ENCODE measurements around the gene JAK3. TPM values are rescaled to one million over a fixed set of nuclear protein-coding genes. Genes with fewer than 3 reads are reported as not detected.

Gene JAK3
- total RNA-seq, 1 experiment from 2014 or later = 5.7 TPM

- no peaks in the 10 kb centered on the region; the same call in 1 of the 2 replicates for H4K20me1 ChIP-seq (ENCODE audit: insufficient read depth, low read depth, low read length)
- H3K9me2 ChIP-seq (replicated peaks; ENCODE audit: insufficient read depth, low read length) = no peaks in the 10 kb centered on the region
- H3K36me3 ChIP-seq (ENCODE audit: insufficient read depth, low read length) = 0 out of 2 replicates have a peak, but pooled peaks cover under 1% of the 10 kb centered on the region
- no peaks in the 10 kb centered on the region for H3K9me3 ChIP-seq (ENCODE audit: low read length)
- H2AFZ ChIP-seq (ENCODE audit: low read length) = no peak overlapping the region
- H3K79me2 ChIP-seq (ENCODE audit: low read length) = no peaks in the 10 kb centered on the region
- H3K27me3 ChIP-seq (ENCODE audit: low read length) = no peaks in the 10 kb centered on the region
- no peak overlapping the region for H3K4me2 ChIP-seq (ENCODE audit: low read depth, low read length, poor library complexity, severe bottlenecking)
- no peak overlapping the region for H3K27ac ChIP-seq (ENCODE audit: low read length)
- H3K9ac ChIP-seq (ENCODE audit: low read length) = no peak overlapping the region
- peak; percentile 83 for DNase-seq
- no peaks in the 10 kb centered on the region for H3K4me1 ChIP-seq (ENCODE audit: low read length)
- H3K4me3 ChIP-seq (ENCODE audit: low read length) = no peak overlapping the region
Observed at GRCh38 chr19:17775245-17775927, 72.4 kb downstream of the JAK3 start.

Small RNA genes within 50 kb of the gene (small RNA-seq; reads per million reads assigned to genes)
- gene SNORA68 = not detected

Other genes starting within 250 kb of the JAK3 start
- gene UNC13A, start 159.6 kb downstream of the JAK3 start, total RNA-seq (2014; rRNA removed; shearing (Covaris generic); ENCODE audit: low replicate concordance) = under 0.01 TPM in 1 of 2 replicates, not detected in the other
- 22.9 and 34.6 TPM in 2 replicates for gene MAP1S, start 128.5 kb downstream of the JAK3 start, total RNA-seq (2014; rRNA removed; shearing (Covaris generic); ENCODE audit: low replicate concordance)
- gene FCHO1, start 96.5 kb downstream of the JAK3 start, total RNA-seq (2014; rRNA removed; shearing (Covaris generic); ENCODE audit: low replicate concordance) = 16.6 and 40.4 TPM in 2 replicates
- not detected in 2 replicates for gene B3GNT3, start 52.8 kb downstream of the JAK3 start, total RNA-seq (2014; rRNA removed; shearing (Covaris generic); ENCODE audit: low replicate concordance)
- not detected in 2 replicates for gene INSL3, start 26.5 kb downstream of the JAK3 start, total RNA-seq (2014; rRNA removed; shearing (Covaris generic); ENCODE audit: low replicate concordance)
- 1,678 and 2,364 TPM in 2 replicates for gene RPL18A, start 11.9 kb upstream of the JAK3 start, total RNA-seq (2014; rRNA removed; shearing (Covaris generic); ENCODE audit: low replicate concordance)
- not detected in 2 replicates for gene SLC5A5, start 24.0 kb upstream of the JAK3 start, total RNA-seq (2014; rRNA removed; shearing (Covaris generic); ENCODE audit: low replicate concordance)
- gene CCDC124, start 85.0 kb upstream of the JAK3 start, total RNA-seq (2014; rRNA removed; shearing (Covaris generic); ENCODE audit: low replicate concordance) = 13.9 and 51.6 TPM in 2 replicates
- gene KCNN1, start 119.1 kb upstream of the JAK3 start, total RNA-seq (2014; rRNA removed; shearing (Covaris generic); ENCODE audit: low replicate concordance) = not detected in 2 replicates
- 12.3 and 46.8 TPM in 2 replicates for gene ARRDC2, start 160.2 kb upstream of the JAK3 start, total RNA-seq (2014; rRNA removed; shearing (Covaris generic); ENCODE audit: low replicate concordance)
- 6.1 and 9.6 TPM in 2 replicates for gene IL12RB1, start 239.0 kb upstream of the JAK3 start, total RNA-seq (2014; rRNA removed; shearing (Covaris generic); ENCODE audit: low replicate concordance)
- gene MAST3, start 249.8 kb upstream of the JAK3 start, total RNA-seq (2014; rRNA removed; shearing (Covaris generic); ENCODE audit: low replicate concordance) = 7.7 and 17.9 TPM in 2 replicates